Type B pancreatic cell (in vitro differentiated cells): Measurements from ENCODE around the gene PDE1C. TPM values are rescaled to one million over a fixed set of nuclear protein-coding genes. Genes with fewer than 3 reads are reported as not detected.

Experiments used
- DNase-seq: peaks from one replicate; pipeline ENCODE4 v3.0.0; 2021; ENCODE audit warnings: mixed read lengths; ENCODE audit not compliant: unreplicated experiment; ENCODE audit errors: extremely low spot score
- H3K27ac Mint-ChIP-seq: 2 replicates; pipeline ENCODE4 v1.8.0; 2021; ENCODE audit warnings: mild to moderate bottlenecking, mixed read lengths
- H3K27me3 Mint-ChIP-seq: 2 replicates; pipeline ENCODE4 v1.8.0; 2021; ENCODE audit warnings: mixed read lengths
- H3K36me3 Mint-ChIP-seq: 2 replicates; pipeline ENCODE4 v1.8.0; 2021; ENCODE audit warnings: mixed read lengths
- H3K4me1 Mint-ChIP-seq: one replicate; pipeline ENCODE4 v1.8.0; 2021; ENCODE audit warnings: mixed read lengths; ENCODE audit not compliant: unreplicated experiment
- H3K4me3 Mint-ChIP-seq: 2 replicates; pipeline ENCODE4 v1.8.0; 2021; ENCODE audit warnings: mild to moderate bottlenecking, mixed read lengths
- H3K9me3 Mint-ChIP-seq: 2 replicates; pipeline ENCODE4 v1.8.0; 2021; ENCODE audit warnings: mixed read lengths
- total RNA-seq: library from RNA; stranded (reverse); gene quantifications from 2 replicates; pipeline ENCODE4 v1.2.1, GENCODE V29; 2021; ENCODE audit warnings: low replicate concordance
- TF ChIP-seq, protein P1 (sequence below): fragments of 200-600 bp; sonication (generic); conservative IDR thresholded peaks from 2 replicates; pipeline ENCODE4 v1.5.0; 2021; ENCODE audit warnings: antibody characterized with exemption, mild to moderate bottlenecking

The PDE1C gene
- total RNA-seq, 1 donor from 2014 or later, result 8.5 TPM

DNA sequence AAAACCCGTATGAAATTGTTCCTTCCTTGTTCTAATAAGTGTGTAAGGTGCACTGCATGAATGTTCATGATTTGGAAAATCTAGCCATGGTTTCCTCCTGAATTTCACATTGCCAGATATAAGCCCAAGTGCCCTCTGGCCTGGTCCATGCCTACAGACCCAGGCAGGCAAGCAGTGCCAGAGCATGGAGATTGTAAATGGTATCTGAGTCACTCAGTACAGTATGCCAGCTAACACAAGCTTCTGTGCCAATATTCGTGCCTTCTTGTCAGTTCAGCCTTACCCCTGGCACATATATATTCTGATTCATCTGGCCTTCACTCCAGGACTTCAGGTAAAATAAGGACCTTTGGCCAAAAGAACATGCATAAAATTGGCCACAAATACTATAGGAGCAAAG is 38.4 kb upstream of the PDE1C start:
- Mint-ChIP-seq H3K27ac (no peak overlapping the region), H3K9me3 (peaks cover 12% of the 10 kb centered on the region), H3K4me1 (no peaks in the 10 kb centered on the region), H3K27me3 (peaks cover 4% of the 10 kb centered on the region), H3K4me3 (no peak overlapping the region), H3K36me3 (no peaks in the 10 kb centered on the region)
- TF ChIP-seq, protein P1, sequence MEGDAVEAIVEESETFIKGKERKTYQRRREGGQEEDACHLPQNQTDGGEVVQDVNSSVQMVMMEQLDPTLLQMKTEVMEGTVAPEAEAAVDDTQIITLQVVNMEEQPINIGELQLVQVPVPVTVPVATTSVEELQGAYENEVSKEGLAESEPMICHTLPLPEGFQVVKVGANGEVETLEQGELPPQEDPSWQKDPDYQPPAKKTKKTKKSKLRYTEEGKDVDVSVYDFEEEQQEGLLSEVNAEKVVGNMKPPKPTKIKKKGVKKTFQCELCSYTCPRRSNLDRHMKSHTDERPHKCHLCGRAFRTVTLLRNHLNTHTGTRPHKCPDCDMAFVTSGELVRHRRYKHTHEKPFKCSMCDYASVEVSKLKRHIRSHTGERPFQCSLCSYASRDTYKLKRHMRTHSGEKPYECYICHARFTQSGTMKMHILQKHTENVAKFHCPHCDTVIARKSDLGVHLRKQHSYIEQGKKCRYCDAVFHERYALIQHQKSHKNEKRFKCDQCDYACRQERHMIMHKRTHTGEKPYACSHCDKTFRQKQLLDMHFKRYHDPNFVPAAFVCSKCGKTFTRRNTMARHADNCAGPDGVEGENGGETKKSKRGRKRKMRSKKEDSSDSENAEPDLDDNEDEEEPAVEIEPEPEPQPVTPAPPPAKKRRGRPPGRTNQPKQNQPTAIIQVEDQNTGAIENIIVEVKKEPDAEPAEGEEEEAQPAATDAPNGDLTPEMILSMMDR, result no peak
- DNase-seq, result no peak

DNA sequence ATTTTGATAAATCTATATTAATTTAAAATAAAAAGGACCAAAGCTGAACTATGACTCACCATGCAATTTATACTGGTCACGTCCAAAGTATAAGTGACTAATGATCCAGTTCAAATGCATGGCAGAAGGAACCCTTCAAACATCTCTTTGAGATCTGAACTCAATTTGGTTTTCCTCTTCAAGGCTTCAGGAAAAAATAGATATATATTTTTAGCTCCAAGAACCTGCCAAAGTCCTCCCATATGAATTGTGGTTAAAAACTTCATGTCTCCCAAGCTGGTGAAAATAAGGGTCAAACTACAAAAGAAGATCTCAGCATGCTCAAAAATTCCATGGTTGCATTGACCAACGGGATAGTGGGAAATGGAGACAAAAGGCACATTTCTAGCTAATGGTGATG is 34.6 kb upstream of the PDE1C start:
- TF ChIP-seq, protein P1, result no peak
- Mint-ChIP-seq H3K9me3 (no peaks in the 10 kb centered on the region), H3K4me1 (no peaks in the 10 kb centered on the region), H3K27me3 (peaks cover 7% of the 10 kb centered on the region), H3K36me3 (no peaks in the 10 kb centered on the region), H3K27ac (no peak overlapping the region), H3K4me3 (no peak overlapping the region)
- no peak for DNase-seq

DNA sequence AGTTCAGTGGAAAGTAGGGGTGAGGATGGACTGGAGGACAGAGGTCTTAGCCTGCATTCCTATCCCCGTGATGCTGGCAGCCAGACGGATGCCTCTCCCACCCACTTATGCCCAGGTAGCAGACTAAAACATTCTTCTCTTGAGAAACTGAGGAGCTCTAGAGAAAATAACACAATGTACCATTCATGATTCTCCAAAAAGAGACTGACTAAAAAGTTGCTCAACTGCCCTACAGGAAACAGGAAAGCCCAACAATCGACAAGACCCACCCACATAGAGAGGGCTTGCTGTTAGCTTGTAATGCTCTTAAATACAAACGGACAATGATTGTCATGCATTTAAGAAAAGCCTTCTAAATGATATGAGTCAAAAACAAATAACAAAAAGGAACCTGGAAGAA is 33.2 kb upstream of the PDE1C start:
- DNase-seq, result no peak
- no peaks in the 10 kb centered on the region for H3K9me3 Mint-ChIP-seq
- H3K4me1 Mint-ChIP-seq, result no peaks in the 10 kb centered on the region
- H3K4me3 Mint-ChIP-seq, result no peak overlapping the region
- TF ChIP-seq, protein P1, result no peak
- H3K27ac Mint-ChIP-seq, result no peak overlapping the region
- peaks cover 7% of the 10 kb centered on the region for H3K27me3 Mint-ChIP-seq
- no peaks in the 10 kb centered on the region for H3K36me3 Mint-ChIP-seq

DNA sequence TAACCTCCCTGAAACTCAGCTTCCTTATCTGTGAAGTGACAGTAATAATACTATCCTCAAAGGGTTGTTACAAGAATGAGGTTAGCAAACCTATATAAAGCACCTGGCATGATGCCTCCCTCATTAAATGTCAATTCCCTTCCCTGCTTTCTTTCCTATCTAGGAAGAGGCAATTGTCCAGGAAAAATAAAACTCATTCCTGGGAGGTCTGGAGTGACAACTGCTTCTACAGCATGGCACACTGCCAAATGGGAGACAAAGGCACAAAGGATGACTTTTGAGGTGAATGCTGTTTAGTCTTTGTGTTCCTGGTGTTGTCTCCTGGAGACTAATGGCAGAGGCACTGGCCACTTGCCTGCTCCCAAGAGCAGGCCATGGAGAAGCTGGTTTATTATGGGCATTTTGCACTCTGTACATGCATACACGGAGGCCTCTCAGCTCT is 32.2 kb upstream of the PDE1C start:
- Mint-ChIP-seq H3K9me3 (no peaks in the 10 kb centered on the region), H3K27ac (no peak overlapping the region), H3K4me1 (no peaks in the 10 kb centered on the region), H3K27me3 (peaks cover 7% of the 10 kb centered on the region), H3K4me3 (no peak overlapping the region), H3K36me3 (no peaks in the 10 kb centered on the region)
- no peak for DNase-seq
- TF ChIP-seq, protein P1, result no peak

DNA sequence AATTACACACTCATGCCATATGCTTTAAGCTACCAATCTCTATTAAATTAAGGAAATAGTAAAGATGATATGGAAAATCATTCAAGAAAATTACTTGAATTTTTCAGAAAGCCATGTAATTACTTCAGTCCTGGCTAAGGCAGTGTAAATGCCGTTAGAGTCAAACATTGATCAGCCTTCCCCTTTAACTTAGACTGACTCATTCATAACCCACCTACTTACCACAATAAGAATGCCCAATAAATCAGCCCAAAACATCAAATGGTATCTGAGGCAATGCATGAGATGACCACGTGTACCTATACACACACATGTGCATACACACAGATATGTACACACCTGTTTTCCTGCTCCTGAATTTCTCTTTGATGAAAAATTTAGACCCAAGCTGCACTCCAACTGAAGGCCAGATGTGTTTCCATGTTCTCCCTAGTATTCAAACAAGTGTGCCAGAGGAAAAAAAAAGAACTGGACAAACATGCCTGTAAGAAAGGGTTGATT is 30.2 kb upstream of the PDE1C start:
- no peak for DNase-seq
- Mint-ChIP-seq H3K36me3 (no peaks in the 10 kb centered on the region), H3K4me1 (no peaks in the 10 kb centered on the region)

More for the DNA sequence above, 30.2 kb upstream of the PDE1C start:
- peaks cover 8% of the 10 kb centered on the region for H3K27me3 Mint-ChIP-seq
- H3K27ac Mint-ChIP-seq, result no peak overlapping the region
- H3K4me3 Mint-ChIP-seq, result no peak overlapping the region
- no peaks in the 10 kb centered on the region for H3K9me3 Mint-ChIP-seq
- TF ChIP-seq, protein P1, result no peak
